Measurements from ENCODE around the gene AXIN1. TPM values are rescaled to one million over a fixed set of nuclear protein-coding genes. Genes with fewer than 3 reads are reported as not detected.

The AXIN1 gene
- total and polyA plus RNA-seq, 2 of the 8 experiments (the other 6 are each of a cell fraction or from before 2014, with no cell fraction given), result 12.5 to 41.9 TPM

DNA sequence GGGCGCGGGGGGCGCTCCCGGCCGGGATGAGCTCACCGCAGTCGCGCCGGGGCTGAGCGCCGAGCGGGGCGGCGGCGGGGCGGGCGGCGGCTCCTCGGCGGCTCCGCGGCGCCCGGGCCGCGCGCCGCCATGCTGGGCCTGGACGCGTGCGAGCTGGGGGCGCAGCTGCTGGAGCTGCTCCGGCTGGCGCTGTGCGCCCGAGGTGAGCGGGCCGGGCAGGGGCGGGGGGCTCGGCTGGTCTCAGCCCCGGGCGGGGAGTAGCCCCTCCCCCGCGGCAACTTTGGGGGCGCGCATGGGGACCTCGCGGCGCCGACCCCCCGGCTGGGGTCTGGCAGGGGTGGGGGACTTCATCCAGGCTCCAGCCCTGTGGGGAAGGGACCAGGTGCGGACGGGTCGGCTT, 72.0 kb downstream of the AXIN1 start, which contains the start of gene ARHGDIG:
ARHGDIG (plus strand) TSS at position 40 of the 400 bp plus-strand sequence; CDS start at position 130, 90 bp downstream.
- H3K56ac ChIP-seq (replicated peaks; ENCODE audit: insufficient read length, low read depth, low read length), result no peak within 1 kb of the TSS
- H3K4me1 ChIP-seq (replicated peaks in 1 of 4; ENCODE audit: control insufficient read depth in 3 of 4, insufficient read depth in 4 of 4, low read length in 3 of 4), result peaks cover 0 to 3% (median 0%) of the 10 kb centered on the region in 4 experiments; a peak in 3 of 7 replicates
- no peak within 1 kb of the TSS for H2BK15ac ChIP-seq (ENCODE audit: low read length)
- H3K27me3 ChIP-seq (replicated peaks in 1 of 4; ENCODE audit: control insufficient read depth in 3 of 4, extremely low read depth in 1 of 4, insufficient read depth in 3 of 4, low read length in 3 of 4), result peaks cover 12 to 37% (median 30%) of the 10 kb centered on the region in 4 experiments
- ChIA-PET POLR2A (ENCODE audit: partially characterized antibody) (interaction anchor here (1.4 to 1.5 kb wide), 2 partner anchors 10 to 17 kb away, joined by 3 to 4 read pairs; no protein-coding TSS in a partner anchor), CTCF (ENCODE audit: partially characterized antibody) (interaction anchor here (1.1 to 1.9 kb wide), 3 partner anchors 10 to 82 kb away, joined by 3 to 7 read pairs (median 6); no protein-coding TSS in a partner anchor)
- no peaks in the 10 kb centered on the region for H3K9me3 ChIP-seq (ENCODE audit: insufficient read depth in 2 of 2, low read depth in 1 of 2, low read length in 1 of 2)
- H3K9ac ChIP-seq (replicated peaks in 1 of 4; ENCODE audit: extremely low read depth in 1 of 4, low read depth in 3 of 4, low read length in 3 of 4), result no peak within 1 kb of the TSS
- H2BK20ac ChIP-seq (ENCODE audit: low read length), result no peak within 1 kb of the TSS
- H3K27ac ChIP-seq (ENCODE audit: low read depth, low read length), result no peak within 1 kb of the TSS
- peaks cover 6% of the 10 kb centered on the region; the same call in 1 of the 2 replicates for H3K23me2 ChIP-seq (ENCODE audit: low read depth, low read length)
- FAIRE-seq (no peak), DNase-seq (ENCODE audit: low read depth in 1 of 2, low spot score in 2 of 2) (no peak)
- H3K4me3 ChIP-seq (ENCODE audit: extremely low read depth in 1 of 4, insufficient read depth in 2 of 4, low read depth in 3 of 4, low read length in 4 of 4), result peak within 1 kb of the TSS; percentile 44 to 70 (median 44)
- no peak within 1 kb of the TSS for H3K23ac ChIP-seq (ENCODE audit: insufficient read length)
- H2AK5ac ChIP-seq (ENCODE audit: low read depth, low read length), result no peak within 1 kb of the TSS
- H2BK5ac ChIP-seq (ENCODE audit: low read depth, low read length), result no peak within 1 kb of the TSS
- 2% methylated on average over 9 of the region's 54 CpGs; no CpG with 5 or more reads in 1 of the 2 experiments for WGBS, 2 experiments (ENCODE audit: extremely low coverage in 1 of 2, insufficient coverage in 1 of 2, insufficient read length in 1 of 2, insufficient replicate concordance in 2 of 2, low coverage in 1 of 2, low lambda C conversion rate in 2 of 2, missing lambda C conversion rate in 1 of 2)
- no peak within 1 kb of the TSS for H2BK120ac ChIP-seq (replicated peaks; ENCODE audit: low read depth, low read length)
- H3K18ac ChIP-seq (ENCODE audit: extremely low read depth, low read length), result peak within 1 kb of the TSS; percentile 71; the same call in 1 of the 2 replicates
- H4K8ac ChIP-seq (ENCODE audit: extremely low read depth, insufficient read depth, low read length), result peak within 1 kb of the TSS; percentile 68
- H2AFZ ChIP-seq (ENCODE audit: low read length), result no peak within 1 kb of the TSS
- no peak within 1 kb of the TSS for H3K4ac ChIP-seq (replicated peaks; ENCODE audit: insufficient read length, low read depth, low read length)
- H4K5ac ChIP-seq (ENCODE audit: insufficient read length, low read depth, low read length), result no peak within 1 kb of the TSS
- no peaks in the 10 kb centered on the region for H3K79me2 ChIP-seq (ENCODE audit: control insufficient read depth in 1 of 2, insufficient read depth in 2 of 2, low read length in 2 of 2)
- no peak within 1 kb of the TSS for H2BK12ac ChIP-seq (ENCODE audit: low read depth, low read length)
- H3K14ac ChIP-seq (ENCODE audit: insufficient read length), result no peak within 1 kb of the TSS
- no peaks in the 10 kb centered on the region for H3K36me3 ChIP-seq (ENCODE audit: control insufficient read depth in 2 of 4, insufficient read depth in 4 of 4, low read length in 3 of 4)
- H4K91ac ChIP-seq (replicated peaks; ENCODE audit: insufficient read length, low read length), result peak within 1 kb of the TSS; percentile 40
- H3K4me2 ChIP-seq (ENCODE audit: insufficient read depth in 1 of 2, low read depth in 2 of 2, low read length in 2 of 2), result peak within 1 kb of the TSS; percentile 59 to 76
- H4K20me1 ChIP-seq (replicated peaks in 1 of 2; ENCODE audit: control insufficient read depth in 1 of 2, insufficient read depth in 2 of 2, low read length in 2 of 2), result peaks cover 0 to 3% of the 10 kb centered on the region in 2 experiments
- H3K79me1 ChIP-seq (ENCODE audit: low read depth, low read length), result no peaks in the 10 kb centered on the region
- TF ChIP-seq TBP (IDR thresholded peaks at IDR 0.05; ENCODE audit: low read depth, low read length) (no peak), ZNF274 (IDR thresholded peaks at IDR 0.05; ENCODE audit: borderline replicate concordance, extremely low read depth, low read length) (no peak), KDM4A (IDR thresholded peaks at IDR 0.05; ENCODE audit: low read depth, low read length, severe bottlenecking) (peak; percentile 60), JUN (IDR thresholded peaks at IDR 0.05; ENCODE audit: low read depth, low read length) (no peak), PHF8 (conservative IDR thresholded peaks at IDR 0.05; ENCODE audit: low read depth, low read length) (0 out of 2 replicates have a peak, but pooled peaks have one; percentile 20), FOSL1 (IDR thresholded peaks at IDR 0.05; ENCODE audit: insufficient read depth, low read depth, low read length) (no peak), SIRT6 (IDR thresholded peaks at IDR 0.05; ENCODE audit: low read length) (no peak), EGR1 (IDR thresholded peaks at IDR 0.05; ENCODE audit: borderline replicate concordance, low read depth, low read length) (no peak), RAD21 (IDR thresholded peaks at IDR 0.05 in 1 of 2, conservative IDR thresholded peaks at IDR 0.05 in 1 of 2; ENCODE audit: low read depth in 2 of 2, low read length in 2 of 2) (no peak), JUND (IDR thresholded peaks at IDR 0.05; ENCODE audit: low read length) (no peak), HDAC6 (IDR thresholded peaks at IDR 0.05; ENCODE audit: low read depth, low read length) (no peak), CTBP2 (IDR thresholded peaks at IDR 0.05; ENCODE audit: borderline replicate concordance, insufficient read depth, insufficient read length, low read length) (no peak), CEBPB (IDR thresholded peaks at IDR 0.05; ENCODE audit: low read depth, low read length) (no peak), SUZ12 (IDR thresholded peaks at IDR 0.05; ENCODE audit: low read length) (peak; percentile 50; the same call in 1 of the 2 replicates)
